H9 (cell line): ENCODE results near the gene DERL2. TPM values are rescaled to one million over a fixed set of nuclear protein-coding genes. Genes with fewer than 3 reads are reported as not detected.
"Not testable (repeated sequence)": the region's sequence is repeated elsewhere in the genome, so short reads cannot be mapped to it uniquely, and the experiment has no call there.

Experiments
- DNase-seq: peaks from one replicate; pipeline ENCODE4 v3.0.0-alpha.2; 2017
- H2AFZ ChIP-seq: one replicate; pipeline ENCODE4 v1.6.1; 2013; ENCODE audit warnings: mild to moderate bottlenecking, low read length, control low read depth, moderate library complexity
- H2AK5ac ChIP-seq: 2 replicates; pipeline ENCODE4 v1.6.1; 2013; ENCODE audit warnings: low read length, control low read depth, mixed read lengths; ENCODE audit not compliant: insufficient read length
- H2BK120ac ChIP-seq: one replicate; pipeline ENCODE4 v1.6.1; 2013; ENCODE audit warnings: low read depth, mild to moderate bottlenecking, low read length, control low read depth, inconsistent platforms; ENCODE audit not compliant: poor library complexity, severe bottlenecking
- H2BK12ac ChIP-seq: 2 replicates; pipeline ENCODE4 v1.6.1; 2013; ENCODE audit warnings: low read length, control low read depth, mixed read lengths, low read depth; ENCODE audit not compliant: insufficient read length
- H2BK15ac ChIP-seq: 2 replicates; pipeline ENCODE4 v1.6.1; 2013; ENCODE audit warnings: low read depth, low read length, control low read depth
- H2BK20ac ChIP-seq: one replicate; pipeline ENCODE4 v1.6.1; 2013; ENCODE audit warnings: low read depth, mild to moderate bottlenecking, low read length, control low read depth, inconsistent platforms; ENCODE audit not compliant: poor library complexity, severe bottlenecking
- H2BK5ac ChIP-seq: 2 replicates; pipeline ENCODE4 v1.6.1; 2013; ENCODE audit warnings: low read length, control low read depth, mixed read lengths; ENCODE audit not compliant: insufficient read length
- H3K14ac ChIP-seq: 2 replicates; pipeline ENCODE4 v1.6.1; 2013; ENCODE audit warnings: low read length, control low read depth; ENCODE audit not compliant: insufficient read depth
- H3K18ac ChIP-seq: 2 replicates; pipeline ENCODE4 v1.6.1; 2013; ENCODE audit warnings: low read depth, mild to moderate bottlenecking, mixed read lengths, low read length, control low read depth; ENCODE audit not compliant: insufficient read length
- H3K23ac ChIP-seq: 2 replicates; pipeline ENCODE4 v1.6.1; 2013; ENCODE audit warnings: low read length, control low read depth, mixed read lengths, low read depth; ENCODE audit not compliant: insufficient read length
- H3K23me2 ChIP-seq: 2 replicates; pipeline ENCODE4 v1.6.1; 2013; ENCODE audit warnings: low read depth, mild to moderate bottlenecking, mixed read lengths, low read length, control low read depth; ENCODE audit not compliant: insufficient read length, poor library complexity, severe bottlenecking
- H3K27ac ChIP-seq: 2 replicates; pipeline ENCODE4 v1.5.1; 2013; ENCODE audit warnings: low read length, control low read depth, mixed read lengths, low read depth; ENCODE audit not compliant: insufficient read length
- H3K27me3 ChIP-seq: 2 replicates; pipeline ENCODE4 v1.6.1; 2013; ENCODE audit warnings: low read length, control low read depth, inconsistent platforms; ENCODE audit not compliant: insufficient read depth
- H3K4ac ChIP-seq: 2 replicates; pipeline ENCODE4 v1.6.1; 2013; ENCODE audit warnings: low read depth, mild to moderate bottlenecking, control low read depth, inconsistent platforms, low read length, moderate library complexity
- H3K4me1 ChIP-seq: 2 replicates; pipeline ENCODE4 v1.6.1; 2013; ENCODE audit warnings: low read length, control low read depth, inconsistent platforms; ENCODE audit not compliant: insufficient read depth
- H3K4me2 ChIP-seq: 2 replicates; pipeline ENCODE4 v1.6.1; 2013; ENCODE audit warnings: low read length, control low read depth, mixed read lengths; ENCODE audit not compliant: insufficient read length, insufficient read depth
- H3K56ac ChIP-seq: 2 replicates; pipeline ENCODE4 v1.6.1; 2013; ENCODE audit warnings: low read depth, mild to moderate bottlenecking, mixed read lengths, low read length, control low read depth; ENCODE audit not compliant: insufficient read length
- H3K79me1 ChIP-seq: 2 replicates; pipeline ENCODE4 v1.6.1; 2013; ENCODE audit warnings: low read depth, mild to moderate bottlenecking, moderate library complexity, low read length, control low read depth, inconsistent platforms; ENCODE audit not compliant: insufficient read depth, poor library complexity, severe bottlenecking
- H3K79me2 ChIP-seq: 2 replicates; pipeline ENCODE4 v1.6.1; 2013; ENCODE audit warnings: low read length, control low read depth, inconsistent platforms; ENCODE audit not compliant: insufficient read depth
- H3K9ac ChIP-seq: 2 replicates; pipeline ENCODE4 v1.6.1; 2013; ENCODE audit warnings: low read length, control low read depth, mixed read lengths; ENCODE audit not compliant: insufficient read length; ENCODE audit errors: extremely low read depth
- H3K9me3 ChIP-seq: one replicate; pipeline ENCODE4 v1.6.1; 2013; ENCODE audit warnings: low read depth, low read length, inconsistent platforms; ENCODE audit not compliant: control insufficient read depth
- H3T11ph ChIP-seq: one replicate; pipeline ENCODE4 v1.6.1; 2013; ENCODE audit warnings: mild to moderate bottlenecking, low read length, control low read depth, inconsistent platforms
- H4K20me1 ChIP-seq: one replicate; pipeline ENCODE4 v1.6.1; 2013; ENCODE audit not compliant: control insufficient read depth, insufficient read length, insufficient read depth
- H4K5ac ChIP-seq: 2 replicates; pipeline ENCODE4 v1.6.1; 2013; ENCODE audit warnings: low read depth, mild to moderate bottlenecking, mixed read lengths, low read length, control low read depth; ENCODE audit not compliant: insufficient read length
- H4K8ac ChIP-seq: replicated peaks from 2 replicates; pipeline ENCODE4 v1.6.1; 2013; ENCODE audit warnings: low read length, control low read depth, mixed read lengths, low read depth; ENCODE audit not compliant: insufficient read length
- H4K91ac ChIP-seq: 2 replicates; pipeline ENCODE4 v1.6.1; 2013; ENCODE audit warnings: low read depth, mild to moderate bottlenecking, moderate library complexity, mixed read lengths, low read length, control low read depth; ENCODE audit not compliant: insufficient read length
- H3K27ac Mint-ChIP-seq, 3 experiments: 2 replicates in 2 of 3; 3 replicates in 1 of 3; pipeline ENCODE4 v1.8.0; 2020 to 2021; ENCODE audit warnings: mixed read lengths in 3 of 3, mild to moderate bottlenecking in 1 of 3, moderate library complexity in 1 of 3
- H3K27me3 Mint-ChIP-seq: 2 replicates; pipeline ENCODE4 v1.8.0; 2021; ENCODE audit warnings: low read depth, mild to moderate bottlenecking, moderate library complexity, mixed read lengths
- H3K36me3 Mint-ChIP-seq, 3 experiments: 2 replicates in 2 of 3; 3 replicates in 1 of 3; pipeline ENCODE4 v1.8.0; 2020 to 2021; ENCODE audit warnings: low read depth in 3 of 3, mixed read lengths in 3 of 3; ENCODE audit not compliant: insufficient read depth in 1 of 3
- H3K4me1 Mint-ChIP-seq, 2 experiments: 2 replicates each; pipeline ENCODE4 v1.8.0; 2020; ENCODE audit warnings: mixed read lengths in 2 of 2
- H3K4me3 Mint-ChIP-seq, 2 experiments: 2 replicates in 1 of 2; 3 replicates in 1 of 2; pipeline ENCODE4 v1.8.0; 2020 to 2021; ENCODE audit warnings: mild to moderate bottlenecking in 2 of 2, mixed read lengths in 2 of 2, moderate library complexity in 1 of 2
- H3K9me3 Mint-ChIP-seq, 2 experiments: 2 replicates in 1 of 2; 3 replicates in 1 of 2; pipeline ENCODE4 v1.8.0; 2020; ENCODE audit warnings: mild to moderate bottlenecking in 2 of 2, mixed read lengths in 2 of 2, moderate library complexity in 1 of 2
- WGBS: extraction: QIAGEN DNeasy Blood & Tissue Kit; methylation state at CpG from one replicate; pipeline ENCODE4 v1.1.7; 2013; ENCODE audit warnings: missing lambda C conversion rate, low lambda C conversion rate, mixed read lengths; ENCODE audit not compliant: insufficient read length; ENCODE audit errors: extremely low coverage; 5-methylcytosine and 5-hydroxymethylcytosine counted together
- total RNA-seq: library from RNA; stranded (reverse); gene quantifications from 2 replicates; pipeline ENCODE4 v1.2.1, GENCODE V29; 2021
- TF ChIP-seq, protein P1 (sequence below): fragments of 200-600 bp; sonication (generic); conservative IDR thresholded peaks from 3 replicates; pipeline ENCODE4 v1.8.0; 2021; ENCODE audit warnings: antibody characterized with exemption, mild to moderate bottlenecking

DERL2 gene
- total RNA-seq, 1 experiment from 2014 or later, result 83.2 TPM

DNA sequence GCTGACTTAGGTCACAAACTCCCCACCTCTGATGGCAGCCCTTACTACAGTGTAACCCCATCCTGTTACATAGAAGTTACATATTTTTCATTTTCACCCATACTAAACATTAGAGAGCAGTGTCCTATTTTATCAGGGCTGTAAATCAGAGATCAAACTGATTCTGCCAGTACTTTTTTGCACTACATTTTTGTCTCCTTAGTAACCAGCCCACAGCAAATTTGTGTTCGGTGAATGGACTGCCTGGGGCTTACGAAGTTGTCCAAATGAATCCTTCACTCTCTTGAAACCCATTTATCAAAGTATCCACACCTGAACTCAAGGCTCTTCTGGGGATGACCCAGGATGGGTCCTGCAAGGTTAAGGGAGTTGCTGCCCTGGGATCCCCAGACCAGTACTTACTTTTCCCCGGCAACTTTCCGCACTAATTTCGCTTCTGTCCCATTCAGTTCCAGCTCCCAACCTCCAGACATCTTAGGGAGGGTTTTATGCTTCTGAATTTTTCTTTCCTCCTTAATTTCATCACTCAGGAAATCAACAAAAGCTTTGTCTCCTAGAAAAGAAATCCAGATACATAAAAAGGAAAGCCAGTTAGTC lies 48.2 kb downstream of the DERL2 start:
- no peaks in the 10 kb centered on the region for H3K27me3 ChIP-seq
- H3K9ac ChIP-seq, result peak overlapping the region; percentile 89
- H2BK12ac ChIP-seq, result no peak overlapping the region
- no peak overlapping the region for H3K4ac ChIP-seq
- no peaks in the 10 kb centered on the region for H3K9me3 ChIP-seq
- no peak overlapping the region for H4K91ac ChIP-seq
- H2BK20ac ChIP-seq, result no peak overlapping the region
- H3K4me2 ChIP-seq, result peak overlapping the region; percentile 94
- no peak overlapping the region for H3K18ac ChIP-seq
- no peaks in the 10 kb centered on the region for H3K27me3 Mint-ChIP-seq
- DNase-seq, result no peak
- no peaks in the 10 kb centered on the region for H3K23me2 ChIP-seq
- H3K27ac ChIP-seq, result no peak overlapping the region
- no peak overlapping the region for H2BK120ac ChIP-seq
- no peak overlapping the region for H2BK5ac ChIP-seq
- no peaks in the 10 kb centered on the region; the same call in 1 of the 2 replicates for H3K4me1 ChIP-seq
- peaks cover 6% of the 10 kb centered on the region for H3K79me1 ChIP-seq
- no peaks in the 10 kb centered on the region for H3K9me3 Mint-ChIP-seq
- H3K4me3 Mint-ChIP-seq, result peak overlapping the region; percentile 85 to 86
- H3K14ac ChIP-seq, result no peak overlapping the region
- no peak overlapping the region for H3K56ac ChIP-seq
- H4K20me1 ChIP-seq, result no peaks in the 10 kb centered on the region
- H4K5ac ChIP-seq, result no peak overlapping the region
- peaks cover 20 to 23% of the 10 kb centered on the region in 2 experiments for H3K4me1 Mint-ChIP-seq
- peak overlapping the region; percentile 32 to 55 (median 38); a peak in 4 of 7 replicates for H3K27ac Mint-ChIP-seq
- WGBS, result no CpG with 5 or more reads among the region's 5 CpGs
- TF ChIP-seq, protein P1, sequence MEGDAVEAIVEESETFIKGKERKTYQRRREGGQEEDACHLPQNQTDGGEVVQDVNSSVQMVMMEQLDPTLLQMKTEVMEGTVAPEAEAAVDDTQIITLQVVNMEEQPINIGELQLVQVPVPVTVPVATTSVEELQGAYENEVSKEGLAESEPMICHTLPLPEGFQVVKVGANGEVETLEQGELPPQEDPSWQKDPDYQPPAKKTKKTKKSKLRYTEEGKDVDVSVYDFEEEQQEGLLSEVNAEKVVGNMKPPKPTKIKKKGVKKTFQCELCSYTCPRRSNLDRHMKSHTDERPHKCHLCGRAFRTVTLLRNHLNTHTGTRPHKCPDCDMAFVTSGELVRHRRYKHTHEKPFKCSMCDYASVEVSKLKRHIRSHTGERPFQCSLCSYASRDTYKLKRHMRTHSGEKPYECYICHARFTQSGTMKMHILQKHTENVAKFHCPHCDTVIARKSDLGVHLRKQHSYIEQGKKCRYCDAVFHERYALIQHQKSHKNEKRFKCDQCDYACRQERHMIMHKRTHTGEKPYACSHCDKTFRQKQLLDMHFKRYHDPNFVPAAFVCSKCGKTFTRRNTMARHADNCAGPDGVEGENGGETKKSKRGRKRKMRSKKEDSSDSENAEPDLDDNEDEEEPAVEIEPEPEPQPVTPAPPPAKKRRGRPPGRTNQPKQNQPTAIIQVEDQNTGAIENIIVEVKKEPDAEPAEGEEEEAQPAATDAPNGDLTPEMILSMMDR, result no peak
- H3K79me2 ChIP-seq, result peaks cover 15% of the 10 kb centered on the region; the same call in 1 of the 2 replicates
- no peak overlapping the region for H3T11ph ChIP-seq
- H4K8ac ChIP-seq, result no peak overlapping the region
- no peak overlapping the region for H2BK15ac ChIP-seq
- peaks cover 38 to 66% (median 55%) of the 10 kb centered on the region in 3 experiments for H3K36me3 Mint-ChIP-seq
- no peak overlapping the region for H3K23ac ChIP-seq
- no peak overlapping the region for H2AFZ ChIP-seq
- no peak overlapping the region for H2AK5ac ChIP-seq

DNA sequence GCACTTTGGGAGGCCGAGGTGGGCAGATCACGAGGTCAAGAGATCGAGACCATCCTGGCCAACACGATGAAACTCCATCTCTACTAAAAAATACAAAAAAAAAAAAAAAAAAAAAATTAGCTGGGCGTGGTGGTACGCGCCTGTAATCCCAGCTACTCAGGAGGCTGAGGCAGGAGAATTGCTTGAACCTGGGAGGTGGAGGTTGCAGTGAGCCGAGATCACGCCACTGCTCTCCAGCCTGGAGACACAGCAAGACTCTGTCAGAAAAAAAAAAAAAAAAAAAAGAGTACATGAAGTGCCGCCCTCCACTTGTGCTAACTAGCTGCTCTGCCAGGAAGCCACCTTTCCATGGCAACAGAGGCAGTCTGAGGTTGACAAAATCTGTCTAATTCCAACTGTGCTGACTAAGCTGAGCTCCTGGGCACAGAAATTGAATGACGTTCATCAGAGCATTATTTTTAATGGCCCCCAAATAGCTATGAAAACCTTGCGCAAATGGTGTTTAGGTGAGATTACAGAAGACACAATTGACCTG lies 50.1 kb downstream of the DERL2 start:
- not testable (repeated sequence) for H4K8ac ChIP-seq, H3K4me2 ChIP-seq, H3K56ac ChIP-seq, H4K5ac ChIP-seq, H3K27me3 Mint-ChIP-seq, DNase-seq, H3K9ac ChIP-seq, H4K91ac ChIP-seq, H3K4ac ChIP-seq, H3K9me3 ChIP-seq, H2BK5ac ChIP-seq, H3K27ac ChIP-seq, H3K9me3 Mint-ChIP-seq, H2AK5ac ChIP-seq, H3K79me1 ChIP-seq, H2AFZ ChIP-seq, H3K18ac ChIP-seq, H3K14ac ChIP-seq, H2BK120ac ChIP-seq, H3T11ph ChIP-seq, H2BK20ac ChIP-seq, H3K4me1 ChIP-seq, H4K20me1 ChIP-seq, H3K23me2 ChIP-seq, H3K27me3 ChIP-seq, H2BK12ac ChIP-seq, H2BK15ac ChIP-seq, H3K23ac ChIP-seq
- no CpG with 5 or more reads among the region's 12 CpGs for WGBS
- Mint-ChIP-seq H3K36me3 (peaks cover 54 to 74% (median 66%) of the 10 kb centered on the region in 3 experiments), H3K4me1 (peaks cover 20 to 23% of the 10 kb centered on the region in 2 experiments), H3K27ac (peak overlapping the region in 2 of 3 experiments; percentile 38 to 48; a peak in 1 of 7 replicates), H3K4me3 (peak overlapping the region; percentile 55 to 85; a peak in 2 of 5 replicates)
- peaks cover 15% of the 10 kb centered on the region; the same call in 1 of the 2 replicates for H3K79me2 ChIP-seq
